Measurements from ENCODE around the gene ZDHHC16.

Gene ZDHHC16

DNA sequence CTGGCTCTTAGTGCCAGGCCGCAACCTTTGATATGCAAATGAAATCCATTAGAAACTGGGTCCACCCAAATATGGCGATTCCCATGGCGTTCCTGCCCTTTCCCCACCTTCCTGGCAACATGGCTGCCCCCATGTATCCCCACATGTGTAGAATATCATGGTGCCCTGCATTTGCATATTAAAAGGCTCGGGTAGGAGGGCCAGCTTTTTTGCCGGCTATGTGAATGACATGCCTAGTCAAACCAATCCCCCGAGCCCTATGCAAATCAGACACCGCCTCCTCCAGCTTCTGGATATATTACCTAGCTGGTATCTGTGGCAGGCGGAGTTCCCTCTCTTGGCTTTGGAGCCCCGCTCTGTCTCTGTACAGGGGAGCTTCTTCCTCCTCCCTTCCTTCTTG, 34.0 kb downstream of the ZDHHC16 start:
- no peak for DNase-seq (ENCODE audit: low read depth in 2 of 2)

DNA sequence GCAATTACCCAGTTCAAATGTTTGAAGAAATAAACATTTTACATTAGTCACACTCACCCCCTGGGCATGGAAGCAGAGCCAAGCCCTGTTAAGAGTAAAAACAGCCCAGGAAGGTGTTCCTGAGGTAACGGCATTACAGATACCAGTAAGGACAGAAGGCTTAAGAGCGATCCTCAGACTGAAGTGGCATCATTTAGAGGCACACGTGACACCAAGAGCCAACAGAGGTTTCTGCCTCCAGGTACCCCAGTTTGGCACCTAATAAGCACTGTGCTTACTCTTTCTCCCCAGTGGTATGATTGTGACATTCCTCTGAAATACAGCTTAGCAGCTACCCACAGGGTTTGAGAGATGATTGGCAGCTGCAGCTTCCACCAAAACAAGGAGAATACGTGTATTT, 35.1 kb downstream of the ZDHHC16 start:
- DNase-seq (ENCODE audit: low read depth in 2 of 2), result no peak

DNA sequence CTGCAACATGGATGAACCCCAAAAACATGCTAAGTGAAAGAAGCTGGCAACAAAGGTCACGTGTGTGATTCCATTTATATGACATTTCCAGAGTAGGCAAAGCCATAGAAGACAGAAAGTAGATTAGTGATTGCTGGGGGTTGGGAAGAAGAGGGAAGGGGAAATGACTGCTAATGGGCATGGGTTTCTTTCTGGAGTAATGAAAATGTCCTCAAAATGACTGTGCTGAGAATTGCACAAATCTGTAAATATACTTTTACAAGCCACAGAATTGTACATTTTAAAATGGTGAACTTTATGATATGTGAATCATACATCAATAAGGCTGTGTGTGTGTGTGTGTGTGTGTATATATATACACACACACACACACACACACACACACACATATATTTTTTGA, 36.4 kb downstream of the ZDHHC16 start:
- no peak for DNase-seq (ENCODE audit: low read depth in 2 of 2)

DNA sequence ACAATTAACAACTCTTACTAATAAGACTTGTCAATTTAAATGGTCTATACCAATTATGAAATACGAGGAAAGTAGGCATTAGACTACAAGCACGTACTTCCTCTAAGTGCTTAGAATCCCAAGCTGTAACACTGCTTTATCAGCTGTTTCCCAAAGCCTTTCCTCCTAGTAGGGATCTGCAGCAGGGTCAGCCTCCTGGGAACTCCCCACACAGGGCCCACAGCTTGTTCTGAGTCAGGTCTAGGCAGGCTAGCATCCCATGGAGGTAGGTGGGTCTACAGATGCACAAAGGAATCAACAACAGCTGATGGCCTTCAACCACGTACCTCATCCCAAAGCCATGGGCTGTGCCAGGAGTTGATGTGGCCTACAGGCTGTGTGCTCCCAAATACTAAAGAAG, 37.5 kb downstream of the ZDHHC16 start:
- no peak for DNase-seq (ENCODE audit: low read depth in 2 of 2)

DNA sequence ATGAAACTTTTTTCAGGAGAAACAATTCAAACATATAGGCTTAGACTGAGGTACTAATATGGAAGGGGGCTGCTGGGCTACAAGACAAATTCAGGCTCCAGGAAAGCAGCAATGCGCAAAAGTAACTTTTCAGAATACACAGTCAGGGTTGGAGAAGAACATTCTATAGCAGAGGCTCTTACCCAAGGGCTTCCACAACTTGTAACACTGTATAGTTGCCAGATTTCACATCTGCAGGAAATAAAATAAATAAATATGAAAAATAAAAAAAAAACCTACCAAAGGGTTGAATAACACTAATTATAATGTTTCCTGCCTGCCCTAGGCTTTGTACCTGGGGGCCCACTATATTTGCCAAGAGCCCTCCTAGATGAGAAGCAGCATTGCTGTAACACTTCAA, 37.9 kb downstream of the ZDHHC16 start:
- no peak for DNase-seq (ENCODE audit: low read depth in 2 of 2)

DNA sequence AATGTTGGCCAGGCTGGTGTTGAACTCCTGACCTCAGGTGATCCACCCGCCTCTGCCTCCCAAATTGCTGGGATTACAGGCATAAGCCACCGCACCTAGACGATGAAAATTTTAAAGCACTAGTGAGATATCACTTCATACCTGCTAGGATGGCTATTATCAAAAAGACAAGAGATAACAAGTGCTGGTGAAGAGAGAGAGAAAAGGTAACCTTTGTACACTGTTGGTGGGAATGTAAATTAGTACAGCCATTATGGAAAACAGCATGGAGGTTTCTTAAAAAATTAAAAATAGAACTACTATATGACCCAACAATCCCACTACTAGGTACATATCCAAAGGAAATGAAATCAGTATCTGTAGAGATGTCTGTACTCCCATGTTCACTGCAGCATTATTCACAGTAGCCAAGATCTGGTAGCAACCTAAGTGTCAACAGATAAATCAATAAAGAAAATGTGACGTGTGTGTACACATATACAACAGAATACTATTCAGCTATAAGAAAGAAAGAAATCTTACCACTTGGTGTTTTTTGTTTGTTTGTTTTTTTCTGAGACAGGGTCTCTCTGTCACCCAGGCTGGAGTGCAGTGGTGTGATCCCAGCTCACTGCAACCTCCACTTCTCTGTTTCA, 39.8 kb downstream of the ZDHHC16 start:
- no peak for DNase-seq (ENCODE audit: low read depth in 2 of 2)

DNA sequence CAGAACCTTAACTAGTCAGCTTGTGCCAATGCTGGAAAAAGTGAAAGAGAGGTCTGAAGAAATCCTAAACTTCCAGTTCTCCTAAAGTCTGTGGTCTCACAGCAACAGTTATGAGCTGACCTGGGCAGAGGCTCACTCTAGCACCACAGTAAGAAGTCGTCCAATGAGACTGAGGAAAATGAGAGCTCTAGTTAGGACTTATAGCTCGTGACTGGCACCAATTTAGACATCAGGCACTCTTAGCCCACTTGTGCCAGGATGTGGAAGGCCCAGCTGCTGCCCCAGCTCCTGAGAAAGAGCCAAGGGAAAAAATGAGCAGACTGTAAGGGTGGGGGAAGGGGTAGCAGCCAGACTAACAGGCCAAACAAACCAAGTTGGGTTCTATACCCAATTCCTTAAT, 44.6 kb downstream of the ZDHHC16 start:
- DNase-seq (ENCODE audit: low read depth in 2 of 2), result no peak

DNA sequence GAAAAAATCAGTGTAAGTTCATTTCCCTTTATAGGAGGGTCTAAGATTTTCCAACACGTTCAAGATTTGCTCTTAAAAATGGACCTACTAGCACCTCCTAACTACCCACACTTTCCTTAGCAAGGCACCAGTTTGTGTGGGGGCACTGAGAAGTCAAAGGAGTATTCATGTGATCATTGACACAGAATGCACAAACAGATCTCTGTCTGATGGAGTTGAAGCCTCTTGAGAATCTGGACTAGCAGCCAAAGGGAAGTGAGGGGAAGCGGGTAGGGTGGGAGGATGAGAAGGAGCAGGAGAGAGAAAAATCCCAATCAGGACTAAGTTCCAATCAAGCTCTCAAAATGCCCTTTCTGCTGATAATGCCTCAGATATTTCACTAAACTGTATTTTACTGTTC, 48.2 kb downstream of the ZDHHC16 start:
- no peak for DNase-seq (ENCODE audit: low read depth in 2 of 2)

DNA sequence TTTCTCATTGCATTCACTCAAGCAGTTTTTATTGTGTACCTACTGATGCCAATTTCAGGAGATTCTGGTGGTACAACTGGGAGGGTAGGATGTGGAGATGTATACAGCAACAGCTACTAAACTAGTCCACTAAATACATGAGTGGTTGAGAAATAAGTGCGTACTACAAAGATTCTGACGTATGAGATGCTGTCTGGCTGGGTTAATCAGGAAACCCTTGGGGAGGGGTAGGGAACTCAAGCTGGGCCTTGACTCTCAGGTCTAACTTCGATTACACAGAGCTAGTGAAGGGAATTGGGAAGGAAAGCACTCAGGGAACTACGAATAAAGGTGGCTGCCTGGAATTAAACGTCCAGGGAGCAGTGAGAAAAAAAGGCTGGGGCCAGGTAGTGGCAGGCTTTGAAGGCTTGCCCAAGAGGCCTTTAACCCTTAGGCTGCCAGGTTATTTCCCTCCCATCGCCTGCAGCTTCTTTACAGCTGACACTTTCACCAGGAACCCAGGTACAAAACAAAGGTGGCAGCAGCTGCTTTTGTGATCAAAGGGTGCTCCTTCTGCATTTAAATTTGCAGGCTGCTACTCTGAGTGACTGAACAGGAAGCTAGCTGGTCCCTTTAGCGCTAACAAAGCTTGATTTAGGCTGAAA, 49.0 kb downstream of the ZDHHC16 start:
- DNase-seq (ENCODE audit: low read depth in 2 of 2), result no peak

DNA sequence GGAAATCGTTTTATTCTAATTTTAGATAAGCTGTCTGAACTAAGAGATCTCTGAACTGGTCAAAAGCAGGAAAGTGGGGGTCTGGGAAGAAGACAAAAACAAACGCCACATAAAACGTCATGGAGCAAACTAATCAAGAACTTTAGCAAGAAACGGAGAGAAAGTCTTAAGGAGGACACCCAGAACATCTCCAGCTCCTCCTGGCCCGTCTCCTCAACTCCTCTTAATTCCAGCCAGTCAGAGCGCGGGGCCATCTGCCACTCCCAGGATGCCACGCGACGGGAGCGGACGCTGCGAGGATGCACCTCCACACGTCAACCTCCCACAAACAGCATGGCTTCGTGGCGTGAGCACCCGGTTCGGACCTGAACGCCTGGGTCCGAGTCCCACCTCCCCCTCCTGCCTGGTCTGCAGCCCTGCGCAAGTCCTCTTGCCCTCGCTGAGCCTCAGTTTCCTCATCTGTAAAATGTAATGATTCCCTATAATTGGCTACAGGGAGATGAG, 51.6 kb downstream of the ZDHHC16 start:
- peak; percentile 47 to 50 for DNase-seq (ENCODE audit: low read depth in 2 of 2)

DNA sequence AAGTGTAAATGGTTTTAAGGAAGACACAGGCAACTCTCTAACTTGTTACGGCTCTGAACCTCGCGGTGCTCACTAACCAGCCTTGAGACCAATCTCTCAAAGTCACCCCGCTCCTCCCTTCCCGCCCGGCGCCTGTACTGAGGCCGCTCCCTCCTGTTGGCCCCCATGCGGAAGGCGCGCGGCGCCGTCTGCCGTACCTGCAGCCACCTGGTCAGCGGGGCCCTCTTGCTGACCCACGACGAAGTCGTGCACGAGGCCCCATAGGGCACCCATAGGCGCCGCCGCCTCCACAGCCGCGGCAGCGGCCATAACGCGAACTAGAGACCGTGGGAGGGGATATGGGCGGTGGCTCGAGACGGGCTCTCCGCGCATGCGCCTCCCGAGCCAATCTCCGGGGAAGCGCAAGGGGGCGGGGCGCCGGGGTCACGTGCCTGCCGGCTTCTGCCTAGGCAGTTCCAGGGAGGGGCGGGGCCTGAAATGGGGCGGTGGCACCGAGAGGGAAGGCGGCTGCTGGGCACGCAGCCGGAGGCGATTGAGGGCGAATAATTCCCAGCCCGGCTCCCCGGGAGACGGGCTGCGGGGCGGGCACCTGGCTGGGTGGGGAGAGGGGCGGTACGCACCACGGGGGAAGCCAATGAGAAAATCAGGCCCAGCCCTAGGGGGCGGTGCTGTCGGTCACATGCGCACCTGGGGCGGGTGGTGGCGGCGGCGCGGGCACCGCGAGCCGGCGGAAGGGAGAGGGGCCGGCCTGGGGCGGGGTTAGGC, 52.3 kb downstream of the ZDHHC16 start, which contains the start of gene MMS19:
Gene MMS19, minus strand, starts transcription at position 347 of the 765 bp plus-strand sequence. Its CDS starts 38 bp downstream, at position 309.
- peak; percentile 98 for DNase-seq (ENCODE audit: low read depth in 2 of 2)

DNA sequence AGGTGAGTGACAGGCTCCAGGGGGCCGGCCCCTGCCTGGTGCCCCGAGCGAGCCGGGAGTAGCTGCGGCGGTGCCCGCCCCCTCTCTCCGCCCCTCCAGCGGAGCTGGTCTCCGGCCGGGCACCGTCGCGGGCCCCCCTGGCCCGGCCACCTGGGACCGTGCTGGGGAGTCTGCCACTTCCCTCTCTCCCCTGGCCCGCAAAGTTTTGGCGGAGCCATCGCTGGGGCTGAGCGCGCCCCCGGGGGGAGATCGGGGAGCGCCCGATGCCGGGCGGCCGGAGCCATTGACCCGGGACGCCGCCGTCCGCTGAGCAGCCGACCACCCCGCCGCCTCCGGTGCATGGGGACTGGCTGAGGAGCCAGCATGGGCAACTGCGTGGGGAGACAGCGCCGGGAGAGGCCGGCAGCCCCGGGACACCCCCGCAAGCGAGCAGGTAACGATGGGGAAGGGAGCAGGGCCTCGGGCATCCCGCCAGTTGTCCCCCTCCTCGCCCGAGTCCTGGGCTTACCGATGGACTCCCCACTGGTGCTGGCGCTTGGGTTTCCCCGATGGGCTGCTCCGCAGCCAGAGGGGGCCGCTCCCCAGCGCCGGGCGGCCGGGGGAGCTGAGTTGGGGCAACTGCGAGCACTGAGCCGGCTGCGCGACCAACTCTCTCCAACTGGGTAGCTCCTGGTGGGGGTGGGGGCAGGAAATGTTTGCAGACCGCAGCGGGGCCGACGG, 53.0 kb downstream of the ZDHHC16 start, which contains the start of gene UBTD1:
Gene UBTD1, plus strand, starts transcription at position 84 of the 720 bp plus-strand sequence. Its CDS starts 280 bp downstream, at position 364.
- no peak for DNase-seq (ENCODE audit: low read depth in 2 of 2)

DNA sequence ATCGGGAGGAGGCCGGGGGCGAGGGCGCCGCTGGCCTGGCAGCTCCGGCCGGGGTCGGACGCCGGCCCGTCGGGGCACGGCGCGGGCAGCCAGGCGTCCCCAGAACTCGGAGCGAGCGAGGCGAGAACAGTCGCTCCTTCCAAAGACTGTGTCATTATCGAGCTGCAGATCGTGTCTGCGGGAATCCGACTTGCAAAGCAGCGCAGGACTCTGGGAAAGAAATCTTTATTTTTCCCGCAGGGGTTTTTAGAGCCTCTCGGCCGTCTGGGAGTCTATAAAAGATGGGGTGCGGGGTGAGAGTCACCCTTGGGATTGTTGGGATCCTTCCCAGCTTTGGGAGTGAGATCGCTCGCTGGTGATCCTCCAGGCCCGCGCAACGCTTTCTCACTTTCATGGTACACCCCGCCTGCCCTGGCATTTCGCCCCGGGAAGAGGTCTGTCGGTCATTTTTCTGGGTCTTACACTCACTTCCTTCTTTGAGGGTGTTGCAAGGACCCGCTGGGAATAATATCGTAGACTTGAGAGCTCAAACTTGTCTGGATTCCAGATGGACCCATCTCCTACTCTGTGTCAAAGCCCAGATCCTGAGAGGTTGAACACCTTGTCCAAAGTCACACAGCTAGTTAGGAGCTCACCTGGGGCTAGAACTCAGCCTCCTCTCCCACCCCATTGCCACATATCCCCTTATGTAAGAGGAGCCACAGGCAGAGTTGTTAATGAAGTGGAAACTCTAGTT, 53.8 kb downstream of the ZDHHC16 start:
- DNase-seq (ENCODE audit: low read depth in 2 of 2), result no peak

DNA sequence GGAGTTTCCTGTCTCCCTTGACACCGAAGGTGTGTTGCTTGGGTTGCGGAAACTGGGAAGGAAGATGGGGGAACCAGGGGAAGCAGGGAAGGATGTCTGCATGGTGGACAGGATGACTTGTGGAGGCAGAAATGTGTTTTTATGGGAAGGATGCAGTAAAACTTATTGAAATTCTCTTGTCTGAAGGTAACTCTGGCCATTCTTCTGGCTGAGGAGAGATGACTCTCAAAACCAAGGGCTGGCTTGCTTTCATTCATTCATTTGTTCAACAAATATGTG, 54.3 kb downstream of the ZDHHC16 start:
- no peak for DNase-seq (ENCODE audit: low read depth in 2 of 2)

DNA sequence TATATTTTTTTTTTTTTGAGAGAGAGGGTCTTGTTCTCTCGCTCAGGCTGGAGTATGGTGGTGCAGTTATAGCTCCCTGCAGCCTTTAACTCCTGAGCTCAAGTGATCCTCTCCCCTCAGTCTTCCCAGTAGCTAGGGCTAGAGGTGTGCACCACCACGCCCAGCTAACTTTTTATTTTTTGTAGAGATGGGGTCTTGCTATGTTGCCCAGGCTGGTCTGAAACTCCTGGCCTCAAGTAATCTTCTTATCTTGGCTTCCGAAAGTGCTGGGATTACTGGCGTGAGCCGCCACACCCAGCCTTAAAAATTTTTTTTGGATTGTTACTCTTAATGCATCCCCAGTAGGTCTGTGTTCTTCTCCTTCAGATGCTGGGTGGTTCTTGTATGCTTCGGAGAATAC, 56.9 kb downstream of the ZDHHC16 start:
- no peak for DNase-seq (ENCODE audit: low read depth in 2 of 2)

DNA sequence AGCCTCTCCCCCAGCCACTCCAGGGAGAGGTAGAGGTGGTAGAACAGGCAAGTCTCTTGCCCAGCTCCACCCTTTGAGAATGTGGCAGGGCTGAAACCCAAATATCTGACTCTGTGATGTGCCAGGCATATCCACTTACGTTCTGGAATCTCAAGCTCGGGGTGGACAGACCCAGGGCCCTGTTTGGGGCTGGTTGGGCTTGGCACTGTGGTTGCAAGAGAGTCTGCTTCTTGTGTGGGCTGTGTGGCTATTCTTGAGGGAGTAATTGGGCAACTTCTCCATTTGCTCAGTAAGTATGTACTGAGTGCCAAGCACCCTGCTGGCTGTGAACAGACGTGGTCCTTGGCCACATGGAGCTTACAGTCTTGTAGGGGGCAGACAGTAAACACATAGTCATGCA, 57.4 kb downstream of the ZDHHC16 start:
- no peak for DNase-seq (ENCODE audit: low read depth in 2 of 2)

DNA sequence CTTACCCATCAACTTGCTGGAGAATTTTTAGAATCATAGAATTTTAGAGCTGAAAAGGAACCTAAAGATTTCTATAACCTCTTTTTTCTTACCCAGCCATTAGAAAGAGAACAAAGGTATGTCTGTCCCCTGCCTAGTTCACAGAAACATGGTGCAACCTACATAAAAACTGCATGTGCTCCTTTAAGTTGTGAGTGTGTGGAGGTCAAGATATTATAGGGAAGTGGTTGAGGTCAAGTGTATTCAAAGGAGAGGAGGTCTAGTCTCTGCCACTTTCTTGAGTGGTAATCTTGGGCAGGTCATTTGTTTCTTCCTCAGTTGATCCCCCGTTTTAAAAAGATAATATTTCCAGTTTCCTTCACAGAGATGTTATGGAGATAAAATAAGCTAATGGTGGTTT, 59.2 kb downstream of the ZDHHC16 start:
- no peak for DNase-seq (ENCODE audit: low read depth in 2 of 2)

DNA sequence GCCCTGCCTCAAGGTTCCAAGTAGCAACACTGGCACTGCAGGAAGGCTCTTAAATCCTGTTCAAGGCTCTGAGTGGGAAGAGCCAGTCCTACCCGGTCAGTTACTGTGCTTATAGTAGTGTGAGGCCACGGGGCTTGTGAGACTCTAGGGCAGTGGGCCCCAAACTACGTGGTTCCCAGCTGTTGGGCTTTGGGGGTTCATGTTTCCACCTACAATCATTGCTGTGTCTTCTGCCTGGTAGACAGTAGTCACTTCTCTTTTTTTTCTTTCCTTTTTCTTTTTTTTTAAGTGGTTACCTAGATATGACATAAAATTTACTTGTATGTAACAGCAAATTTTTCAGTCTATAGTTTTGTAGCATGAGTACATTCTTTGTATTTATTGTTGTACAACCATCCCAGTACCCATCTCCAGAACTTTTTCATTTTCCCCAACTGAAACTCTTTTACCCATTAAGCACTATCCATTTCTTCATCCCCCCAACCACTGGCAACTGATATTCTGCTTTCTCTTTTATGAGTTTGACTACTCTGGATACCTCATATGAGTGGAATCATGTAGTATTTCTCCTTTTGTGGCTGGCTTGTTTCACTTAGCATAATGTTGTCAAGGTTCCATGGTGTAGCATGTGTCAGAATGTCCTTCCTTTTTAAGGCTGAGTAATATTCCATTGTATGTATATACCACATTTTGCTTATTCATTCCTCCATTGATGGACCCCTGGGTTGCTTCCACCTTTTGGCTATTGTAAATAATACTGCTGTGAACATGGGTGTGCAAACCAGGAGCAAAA, 60.4 kb downstream of the ZDHHC16 start:
- no peak for DNase-seq (ENCODE audit: low read depth in 2 of 2)

All from fibroblast of skin of left quadriceps (primary cell).